GM23338 (cell line): ENCODE data around the gene INS. TPM values are rescaled to one million over a fixed set of nuclear protein-coding genes. Genes with fewer than 3 reads are reported as not detected.

Experiments
- ATAC-seq: fragments of 200-7000 bp; cut with Tn5 transposase; 3 replicates; pipeline ENCODE4 v1.9.1; 2020
- DNase-seq: peaks from one replicate; pipeline ENCODE4 v3.0.0-alpha.2; 2015; ENCODE audit warnings: low spot score
- H2AFZ ChIP-seq: fragments of 200-600 bp; sonication (generic); 2 replicates; pipeline ENCODE4 v1.8.0; 2016; ENCODE audit warnings: antibody characterized with exemption, mild to moderate bottlenecking, moderate library complexity
- H3F3A ChIP-seq: fragments of 200-600 bp; sonication (generic); replicated peaks from 2 replicates; pipeline ENCODE4 v1.8.0; 2017; ENCODE audit warnings: antibody characterized with exemption, mixed run types, low read depth
- H3K27ac ChIP-seq: fragments of 200-600 bp; sonication (generic); 2 replicates; pipeline ENCODE4 v1.6.1; 2016; ENCODE audit warnings: low read depth
- H3K27me3 ChIP-seq: fragments of 200-600 bp; sonication (generic); 2 replicates; pipeline ENCODE4 v1.8.0; 2016; ENCODE audit warnings: mild to moderate bottlenecking, mixed run types, moderate library complexity; ENCODE audit not compliant: insufficient read depth
- H3K36me3 ChIP-seq: fragments of 200-600 bp; sonication (generic); 2 replicates; pipeline ENCODE4 v1.8.0; 2016; ENCODE audit warnings: mild to moderate bottlenecking; ENCODE audit not compliant: insufficient read depth
- H3K4me1 ChIP-seq: fragments of 200-600 bp; sonication (generic); 2 replicates; pipeline ENCODE4 v1.8.0; 2016; ENCODE audit warnings: mild to moderate bottlenecking, moderate library complexity; ENCODE audit not compliant: insufficient read depth
- H3K4me2 ChIP-seq: fragments of 200-600 bp; sonication (generic); 2 replicates; pipeline ENCODE4 v1.7.1; 2017; ENCODE audit warnings: mixed run types
- H3K4me3 ChIP-seq: fragments of 200-600 bp; sonication (generic); 2 replicates; pipeline ENCODE4 v1.6.1; 2016; ENCODE audit warnings: mixed run types
- H3K79me2 ChIP-seq: fragments of 200-600 bp; sonication (generic); replicated peaks from 2 replicates; pipeline ENCODE4 v1.8.0; 2017; ENCODE audit warnings: mild to moderate bottlenecking; ENCODE audit not compliant: insufficient read depth
- H3K9me2 ChIP-seq: fragments of 200-600 bp; sonication (generic); 2 replicates; pipeline ENCODE4 v1.8.0; 2017; ENCODE audit not compliant: insufficient read depth
- H4K20me1 ChIP-seq: fragments of 200-600 bp; sonication (generic); replicated peaks from 2 replicates; pipeline ENCODE4 v1.8.0; 2017; ENCODE audit warnings: mild to moderate bottlenecking; ENCODE audit not compliant: insufficient read depth
- H3K27ac Mint-ChIP-seq: 2 replicates; pipeline ENCODE4 v1.8.0; 2020; ENCODE audit warnings: inconsistent platforms, mild to moderate bottlenecking, moderate library complexity, mixed read lengths
- H3K27me3 Mint-ChIP-seq: 3 replicates; pipeline ENCODE4 v1.8.0; 2022; ENCODE audit warnings: low read depth, mild to moderate bottlenecking, moderate library complexity, mixed read lengths, inconsistent platforms; ENCODE audit not compliant: insufficient read depth, poor library complexity
- H3K36me3 Mint-ChIP-seq: 3 replicates; pipeline ENCODE4 v1.8.0; 2021; ENCODE audit warnings: low read depth, mild to moderate bottlenecking, inconsistent platforms, moderate library complexity, mixed read lengths
- H3K4me1 Mint-ChIP-seq: 3 replicates; pipeline ENCODE4 v1.8.0; 2020; ENCODE audit warnings: mild to moderate bottlenecking, inconsistent platforms, mixed read lengths
- H3K4me3 Mint-ChIP-seq: 3 replicates; pipeline ENCODE4 v1.8.0; 2021; ENCODE audit warnings: moderate library complexity, mild to moderate bottlenecking, inconsistent platforms, mixed read lengths
- H3K9me3 Mint-ChIP-seq: 3 replicates; pipeline ENCODE4 v1.8.0; 2020; ENCODE audit warnings: moderate library complexity, mild to moderate bottlenecking, inconsistent platforms, mixed read lengths
- CREB1 ChIP-seq: fragments of 250-450 bp; sonication (Bioruptor Pico); IDR thresholded peaks from 2 replicates; pipeline ENCODE4 v1.5.0; 2020; ENCODE audit warnings: low read depth, mild to moderate bottlenecking, moderate library complexity
- EZH2phosphoT487 ChIP-seq: fragments of 200-600 bp; sonication (generic); IDR thresholded peaks from one replicate; pipeline ENCODE4 v1.8.1; 2018; ENCODE audit warnings: antibody characterized with exemption; ENCODE audit not compliant: unreplicated experiment
- STAT1 ChIP-seq: IDR thresholded peaks from one replicate; pipeline ENCODE4 v1.6.1; 2016; ENCODE audit warnings: antibody characterized with exemption; ENCODE audit not compliant: unreplicated experiment
- ZNF331 ChIP-seq: fragments of 250-450 bp; sonication (Bioruptor Pico); IDR thresholded peaks from 2 replicates; pipeline ENCODE4 v1.5.0; 2020; ENCODE audit warnings: low read depth, mild to moderate bottlenecking, moderate library complexity
- polyA plus RNA-seq: library from polyadenylated mRNA; unstranded; fragments of >200 nt; fragmentation: Nextera tagmentation; extraction: Ambion mirVana; gene quantifications from 2 replicates; pipeline ENCODE4 v1.2.1, GENCODE V29; 2016
- total RNA-seq: library from RNA; depleted of rRNA; stranded (reverse); fragments of >200 nt; shearing (Covaris generic); gene quantifications from 2 replicates; pipeline ENCODE4 v1.2.3, GENCODE V29; 2014
- TF ChIP-seq, protein P1 (sequence below): IDR thresholded peaks from one replicate; pipeline ENCODE4 v1.6.1; 2018; ENCODE audit warnings: antibody characterized with exemption; ENCODE audit not compliant: unreplicated experiment
- TF ChIP-seq, protein P2 (sequence below), 2 experiments: fragments of 200-600 bp in 1 of 2; sonication (generic) in 1 of 2; conservative IDR thresholded peaks; 2 replicates each; pipeline versions ENCODE4 v1.5.1 to v1.6.1; 2016 to 2017; ENCODE audit warnings: antibody characterized with exemption in 2 of 2, low read depth in 2 of 2, mild to moderate bottlenecking in 2 of 2, moderate library complexity in 1 of 2
- TF ChIP-seq, protein P3 (sequence below): IDR thresholded peaks from 2 replicates; pipeline ENCODE4 v1.6.1; 2016; ENCODE audit warnings: antibody characterized with exemption
- TF ChIP-seq, protein P4 (sequence below): fragments of 250-450 bp; sonication (Bioruptor Pico); IDR thresholded peaks from 2 replicates; pipeline ENCODE4 v1.5.0; 2020; ENCODE audit warnings: mild to moderate bottlenecking, moderate library complexity

Gene INS
- total and polyA plus RNA-seq, 2 experiments from 2014 or later: not detected

DNA sequence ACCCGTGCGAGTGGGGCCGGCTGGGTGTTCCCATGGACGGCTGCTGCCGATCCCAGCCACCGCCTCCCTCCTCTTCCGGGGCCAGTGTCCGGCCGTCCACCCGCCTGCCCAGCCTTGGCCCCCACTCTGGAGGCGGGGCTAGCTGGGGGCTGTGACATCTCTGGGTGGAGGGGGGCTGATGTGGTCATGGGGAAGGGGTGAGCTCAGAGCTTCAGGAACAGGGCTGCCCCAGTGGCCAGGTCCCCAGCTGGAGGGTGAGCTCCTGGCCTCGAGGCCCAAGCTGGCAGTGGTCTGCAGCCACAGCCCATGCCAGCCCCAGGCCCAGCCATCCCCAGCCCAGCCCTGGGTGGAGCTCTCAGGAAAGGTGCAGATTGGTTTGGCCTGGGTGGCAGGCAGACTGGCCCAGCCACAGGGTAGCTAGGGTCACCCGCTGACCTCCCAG is 2.7 kb downstream of the INS start (continued):
- TF ChIP-seq, protein P1, sequence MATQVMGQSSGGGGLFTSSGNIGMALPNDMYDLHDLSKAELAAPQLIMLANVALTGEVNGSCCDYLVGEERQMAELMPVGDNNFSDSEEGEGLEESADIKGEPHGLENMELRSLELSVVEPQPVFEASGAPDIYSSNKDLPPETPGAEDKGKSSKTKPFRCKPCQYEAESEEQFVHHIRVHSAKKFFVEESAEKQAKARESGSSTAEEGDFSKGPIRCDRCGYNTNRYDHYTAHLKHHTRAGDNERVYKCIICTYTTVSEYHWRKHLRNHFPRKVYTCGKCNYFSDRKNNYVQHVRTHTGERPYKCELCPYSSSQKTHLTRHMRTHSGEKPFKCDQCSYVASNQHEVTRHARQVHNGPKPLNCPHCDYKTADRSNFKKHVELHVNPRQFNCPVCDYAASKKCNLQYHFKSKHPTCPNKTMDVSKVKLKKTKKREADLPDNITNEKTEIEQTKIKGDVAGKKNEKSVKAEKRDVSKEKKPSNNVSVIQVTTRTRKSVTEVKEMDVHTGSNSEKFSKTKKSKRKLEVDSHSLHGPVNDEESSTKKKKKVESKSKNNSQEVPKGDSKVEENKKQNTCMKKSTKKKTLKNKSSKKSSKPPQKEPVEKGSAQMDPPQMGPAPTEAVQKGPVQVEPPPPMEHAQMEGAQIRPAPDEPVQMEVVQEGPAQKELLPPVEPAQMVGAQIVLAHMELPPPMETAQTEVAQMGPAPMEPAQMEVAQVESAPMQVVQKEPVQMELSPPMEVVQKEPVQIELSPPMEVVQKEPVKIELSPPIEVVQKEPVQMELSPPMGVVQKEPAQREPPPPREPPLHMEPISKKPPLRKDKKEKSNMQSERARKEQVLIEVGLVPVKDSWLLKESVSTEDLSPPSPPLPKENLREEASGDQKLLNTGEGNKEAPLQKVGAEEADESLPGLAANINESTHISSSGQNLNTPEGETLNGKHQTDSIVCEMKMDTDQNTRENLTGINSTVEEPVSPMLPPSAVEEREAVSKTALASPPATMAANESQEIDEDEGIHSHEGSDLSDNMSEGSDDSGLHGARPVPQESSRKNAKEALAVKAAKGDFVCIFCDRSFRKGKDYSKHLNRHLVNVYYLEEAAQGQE: no peak
- TF ChIP-seq EZH2phosphoT487 (no peak), STAT1 (no peak), CREB1 (CRISPR knock-in tag) (no peak)
- TF ChIP-seq, protein P2, sequence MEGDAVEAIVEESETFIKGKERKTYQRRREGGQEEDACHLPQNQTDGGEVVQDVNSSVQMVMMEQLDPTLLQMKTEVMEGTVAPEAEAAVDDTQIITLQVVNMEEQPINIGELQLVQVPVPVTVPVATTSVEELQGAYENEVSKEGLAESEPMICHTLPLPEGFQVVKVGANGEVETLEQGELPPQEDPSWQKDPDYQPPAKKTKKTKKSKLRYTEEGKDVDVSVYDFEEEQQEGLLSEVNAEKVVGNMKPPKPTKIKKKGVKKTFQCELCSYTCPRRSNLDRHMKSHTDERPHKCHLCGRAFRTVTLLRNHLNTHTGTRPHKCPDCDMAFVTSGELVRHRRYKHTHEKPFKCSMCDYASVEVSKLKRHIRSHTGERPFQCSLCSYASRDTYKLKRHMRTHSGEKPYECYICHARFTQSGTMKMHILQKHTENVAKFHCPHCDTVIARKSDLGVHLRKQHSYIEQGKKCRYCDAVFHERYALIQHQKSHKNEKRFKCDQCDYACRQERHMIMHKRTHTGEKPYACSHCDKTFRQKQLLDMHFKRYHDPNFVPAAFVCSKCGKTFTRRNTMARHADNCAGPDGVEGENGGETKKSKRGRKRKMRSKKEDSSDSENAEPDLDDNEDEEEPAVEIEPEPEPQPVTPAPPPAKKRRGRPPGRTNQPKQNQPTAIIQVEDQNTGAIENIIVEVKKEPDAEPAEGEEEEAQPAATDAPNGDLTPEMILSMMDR (conservative IDR thresholded peaks at IDR 0.05; ENCODE audit: low read depth in 2 of 2): no peak
- TF ChIP-seq, protein P3, sequence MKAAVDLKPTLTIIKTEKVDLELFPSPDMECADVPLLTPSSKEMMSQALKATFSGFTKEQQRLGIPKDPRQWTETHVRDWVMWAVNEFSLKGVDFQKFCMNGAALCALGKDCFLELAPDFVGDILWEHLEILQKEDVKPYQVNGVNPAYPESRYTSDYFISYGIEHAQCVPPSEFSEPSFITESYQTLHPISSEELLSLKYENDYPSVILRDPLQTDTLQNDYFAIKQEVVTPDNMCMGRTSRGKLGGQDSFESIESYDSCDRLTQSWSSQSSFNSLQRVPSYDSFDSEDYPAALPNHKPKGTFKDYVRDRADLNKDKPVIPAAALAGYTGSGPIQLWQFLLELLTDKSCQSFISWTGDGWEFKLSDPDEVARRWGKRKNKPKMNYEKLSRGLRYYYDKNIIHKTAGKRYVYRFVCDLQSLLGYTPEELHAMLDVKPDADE: no peak

DNA sequence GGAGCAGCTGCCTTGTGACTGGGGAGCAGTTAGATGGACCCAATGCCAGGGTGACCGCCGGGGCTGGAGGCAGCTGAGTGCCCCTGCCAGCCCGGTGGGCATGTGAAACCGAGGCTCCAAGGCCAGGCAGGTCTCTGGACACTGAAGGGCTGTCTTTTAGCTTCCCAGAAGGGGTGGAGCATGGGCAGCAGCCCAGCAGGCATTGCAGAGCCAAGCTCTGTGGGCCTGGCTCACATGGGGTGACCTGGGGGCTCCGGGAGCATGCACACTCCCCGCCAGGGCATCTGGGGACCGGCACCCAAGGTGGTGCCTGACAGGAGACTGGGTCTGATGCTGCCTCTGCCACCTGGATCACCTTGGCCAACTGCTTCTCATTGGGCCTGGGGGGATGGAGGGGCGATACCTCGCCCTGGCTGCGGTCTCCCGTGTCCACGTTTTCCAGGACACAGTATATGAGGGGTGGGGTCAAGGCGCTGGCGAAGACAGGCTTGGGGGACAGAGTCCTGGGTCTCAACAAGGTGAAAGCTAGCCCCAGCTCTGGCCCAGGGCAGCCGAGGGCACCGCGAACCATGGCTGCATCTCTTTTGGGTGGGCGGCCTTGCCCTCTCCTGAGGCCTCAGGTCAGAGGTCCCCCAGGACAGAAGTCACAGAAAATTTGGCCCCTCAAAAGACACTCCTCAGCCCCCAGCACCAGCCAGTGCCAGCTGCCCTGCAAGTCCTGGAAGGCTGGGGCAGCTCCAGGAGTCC is 3.5 kb downstream of the INS start:
- Mint-ChIP-seq H3K9me3 (no peaks in the 10 kb centered on the region), H3K4me1 (no peaks in the 10 kb centered on the region), H3K36me3 (no peaks in the 10 kb centered on the region), H3K27ac (no peak overlapping the region), H3K27me3 (peaks cover 3% of the 10 kb centered on the region), H3K4me3 (no peak overlapping the region)
- H3K27me3 ChIP-seq: no peaks in the 10 kb centered on the region
- no peak overlapping the region for H2AFZ ChIP-seq
- no peak overlapping the region for H3K4me3 ChIP-seq
- no peaks in the 10 kb centered on the region for H4K20me1 ChIP-seq
- no peak overlapping the region for H3K4me2 ChIP-seq
- H3K79me2 ChIP-seq: no peaks in the 10 kb centered on the region
- H3K4me1 ChIP-seq: no peaks in the 10 kb centered on the region
- no peak for ATAC-seq
- no peaks in the 10 kb centered on the region for H3K9me2 ChIP-seq
- H3K27ac ChIP-seq: no peak overlapping the region
- DNase-seq: no peak
- no peaks in the 10 kb centered on the region for H3F3A ChIP-seq
- no peaks in the 10 kb centered on the region for H3K36me3 ChIP-seq
- TF ChIP-seq, protein P4, sequence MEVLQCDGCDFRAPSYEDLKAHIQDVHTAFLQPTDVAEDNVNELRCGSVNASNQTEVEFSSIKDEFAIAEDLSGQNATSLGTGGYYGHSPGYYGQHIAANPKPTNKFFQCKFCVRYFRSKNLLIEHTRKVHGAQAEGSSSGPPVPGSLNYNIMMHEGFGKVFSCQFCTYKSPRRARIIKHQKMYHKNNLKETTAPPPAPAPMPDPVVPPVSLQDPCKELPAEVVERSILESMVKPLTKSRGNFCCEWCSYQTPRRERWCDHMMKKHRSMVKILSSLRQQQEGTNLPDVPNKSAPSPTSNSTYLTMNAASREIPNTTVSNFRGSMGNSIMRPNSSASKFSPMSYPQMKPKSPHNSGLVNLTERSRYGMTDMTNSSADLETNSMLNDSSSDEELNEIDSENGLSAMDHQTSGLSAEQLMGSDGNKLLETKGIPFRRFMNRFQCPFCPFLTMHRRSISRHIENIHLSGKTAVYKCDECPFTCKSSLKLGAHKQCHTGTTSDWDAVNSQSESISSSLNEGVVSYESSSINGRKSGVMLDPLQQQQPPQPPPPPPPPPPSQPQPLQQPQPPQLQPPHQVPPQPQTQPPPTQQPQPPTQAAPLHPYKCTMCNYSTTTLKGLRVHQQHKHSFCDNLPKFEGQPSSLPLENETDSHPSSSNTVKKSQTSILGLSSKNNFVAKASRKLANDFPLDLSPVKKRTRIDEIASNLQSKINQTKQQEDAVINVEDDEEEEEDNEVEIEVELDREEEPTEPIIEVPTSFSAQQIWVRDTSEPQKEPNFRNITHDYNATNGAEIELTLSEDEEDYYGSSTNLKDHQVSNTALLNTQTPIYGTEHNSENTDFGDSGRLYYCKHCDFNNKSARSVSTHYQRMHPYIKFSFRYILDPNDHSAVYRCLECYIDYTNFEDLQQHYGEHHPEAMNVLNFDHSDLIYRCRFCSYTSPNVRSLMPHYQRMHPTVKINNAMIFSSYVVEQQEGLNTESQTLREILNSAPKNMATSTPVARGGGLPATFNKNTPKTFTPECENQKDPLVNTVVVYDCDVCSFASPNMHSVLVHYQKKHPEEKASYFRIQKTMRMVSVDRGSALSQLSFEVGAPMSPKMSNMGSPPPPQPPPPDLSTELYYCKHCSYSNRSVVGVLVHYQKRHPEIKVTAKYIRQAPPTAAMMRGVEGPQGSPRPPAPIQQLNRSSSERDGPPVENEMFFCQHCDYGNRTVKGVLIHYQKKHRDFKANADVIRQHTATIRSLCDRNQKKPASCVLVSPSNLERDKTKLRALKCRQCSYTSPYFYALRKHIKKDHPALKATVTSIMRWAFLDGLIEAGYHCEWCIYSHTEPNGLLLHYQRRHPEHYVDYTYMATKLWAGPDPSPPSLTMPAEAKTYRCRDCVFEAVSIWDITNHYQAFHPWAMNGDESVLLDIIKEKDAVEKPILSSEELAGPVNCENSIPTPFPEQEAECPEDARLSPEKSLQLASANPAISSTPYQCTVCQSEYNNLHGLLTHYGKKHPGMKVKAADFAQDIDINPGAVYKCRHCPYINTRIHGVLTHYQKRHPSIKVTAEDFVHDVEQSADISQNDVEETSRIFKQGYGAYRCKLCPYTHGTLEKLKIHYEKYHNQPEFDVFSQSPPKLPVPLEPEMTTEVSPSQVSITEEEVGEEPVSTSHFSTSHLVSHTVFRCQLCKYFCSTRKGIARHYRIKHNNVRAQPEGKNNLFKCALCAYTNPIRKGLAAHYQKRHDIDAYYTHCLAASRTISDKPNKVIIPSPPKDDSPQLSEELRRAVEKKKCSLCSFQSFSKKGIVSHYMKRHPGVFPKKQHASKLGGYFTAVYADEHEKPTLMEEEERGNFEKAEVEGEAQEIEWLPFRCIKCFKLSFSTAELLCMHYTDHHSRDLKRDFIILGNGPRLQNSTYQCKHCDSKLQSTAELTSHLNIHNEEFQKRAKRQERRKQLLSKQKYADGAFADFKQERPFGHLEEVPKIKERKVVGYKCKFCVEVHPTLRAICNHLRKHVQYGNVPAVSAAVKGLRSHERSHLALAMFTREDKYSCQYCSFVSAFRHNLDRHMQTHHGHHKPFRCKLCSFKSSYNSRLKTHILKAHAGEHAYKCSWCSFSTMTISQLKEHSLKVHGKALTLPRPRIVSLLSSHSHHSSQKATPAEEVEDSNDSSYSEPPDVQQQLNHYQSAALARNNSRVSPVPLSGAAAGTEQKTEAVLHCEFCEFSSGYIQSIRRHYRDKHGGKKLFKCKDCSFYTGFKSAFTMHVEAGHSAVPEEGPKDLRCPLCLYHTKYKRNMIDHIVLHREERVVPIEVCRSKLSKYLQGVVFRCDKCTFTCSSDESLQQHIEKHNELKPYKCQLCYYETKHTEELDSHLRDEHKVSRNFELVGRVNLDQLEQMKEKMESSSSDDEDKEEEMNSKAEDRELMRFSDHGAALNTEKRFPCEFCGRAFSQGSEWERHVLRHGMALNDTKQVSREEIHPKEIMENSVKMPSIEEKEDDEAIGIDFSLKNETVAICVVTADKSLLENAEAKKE (CRISPR knock-in tag): no peak
- no peak for TF ChIP-seq ZNF331
- TF ChIP-seq, protein P2 (conservative IDR thresholded peaks at IDR 0.05; ENCODE audit: low read depth in 2 of 2): no peak
